K562 (cell line): ENCODE data around the gene KCNJ5. TPM values are rescaled to one million over a fixed set of nuclear protein-coding genes. Genes with fewer than 3 reads are reported as not detected.

Source experiments
- ATAC-seq: fragments of 200-7000 bp; cut with Tn5 transposase; 3 replicates; pipeline ENCODE4 v1.9.1; 2020; ENCODE audit warnings: moderate library complexity
- BruUV-seq: library from RNA; stranded (reverse); fragments of 400-500 nt; replicated peaks from 2 replicates; lab custom pipeline; 2021; lab: Mats Ljungman, UMichigan
- CTCF ChIA-PET: fragments of 300-600 bp; formaldehyde crosslinking; extraction: SDS; loops from one replicate; lab custom pipeline; 2021; ENCODE audit warnings: low intra/inter-chr PET ratio; lab: Yijun Ruan, JAX
- POLR2A ChIA-PET: fragments of 300-600, 350-650 bp; sonication (Branson Sonifier 250); formaldehyde crosslinking; extraction: SDS; loops from one replicate; lab custom pipeline; 2021; ENCODE audit warnings: antibody characterized with exemption, inconsistent platforms; lab: Yijun Ruan, JAX
- DNase-seq, 4 experiments: peaks; one replicate each; pipeline versions ENCODE4 v3.0.0 to v3.0.0-alpha.2; 2011 to 2018; ENCODE audit warnings: low spot score in 3 of 4, mixed read lengths in 3 of 4; ENCODE audit errors: extremely low read depth in 1 of 4
- FAIRE-seq: peaks from 2 replicates; lab custom pipeline; 2011; peaks lifted over from hg19 to GRCh38; lab: Jason Lieb, UNC
- H2AFZ ChIP-seq: 2 replicates; pipeline ENCODE4 v1.6.0; 2011; ENCODE audit warnings: low read depth, low read length, control low read depth, inconsistent platforms
- H3K27ac ChIP-seq: fragments of 200-600 bp; 3 replicates; pipeline ENCODE4 v1.8.0; 2011; ENCODE audit warnings: low read depth, mild to moderate bottlenecking, control low read depth, inconsistent platforms, low read length, moderate library complexity, mixed read lengths; ENCODE audit errors: extremely low read depth
- H3K27me3 ChIP-seq, 2 experiments: fragments of 300-600 bp in 1 of 2; 2 replicates in 1 of 2; 3 replicates in 1 of 2; pipeline versions ENCODE4 v1.6.0 to v1.8.0; 2011; ENCODE audit warnings: inconsistent platforms in 2 of 2, low read length in 2 of 2, mild to moderate bottlenecking in 1 of 2, mixed read lengths in 1 of 2, moderate library complexity in 1 of 2; ENCODE audit not compliant: control insufficient read depth in 2 of 2, insufficient read depth in 2 of 2
- H3K36me3 ChIP-seq: fragments of 300-600 bp; 3 replicates; pipeline ENCODE4 v1.8.0; 2011; ENCODE audit warnings: mild to moderate bottlenecking, low read length, inconsistent platforms; ENCODE audit not compliant: control insufficient read depth, insufficient read depth
- H3K4me1 ChIP-seq, 2 experiments: fragments of 200-600 bp in 1 of 2; replicated peaks in 1 of 2; 2 replicates in 1 of 2; 3 replicates in 1 of 2; pipeline versions ENCODE4 v1.5.1 to v1.8.0; 2011; ENCODE audit warnings: inconsistent platforms in 2 of 2, low read length in 2 of 2, mild to moderate bottlenecking in 1 of 2, mixed read lengths in 1 of 2, moderate library complexity in 1 of 2; ENCODE audit not compliant: control insufficient read depth in 2 of 2, insufficient read depth in 2 of 2
- H3K4me2 ChIP-seq: 2 replicates; pipeline ENCODE4 v1.6.1; 2011; ENCODE audit warnings: low read length, control low read depth, inconsistent platforms, mixed read lengths; ENCODE audit not compliant: insufficient read depth
- H3K4me3 ChIP-seq: fragments of 200-600 bp; sonication (generic), shearing (Covaris generic); 2 replicates; pipeline ENCODE4 v1.5.1; 2016; ENCODE audit warnings: control low read depth, inconsistent platforms
- H3K79me2 ChIP-seq: fragments of 200-600 bp; 3 replicates; pipeline ENCODE4 v1.8.0; 2011; ENCODE audit warnings: low read length, inconsistent platforms; ENCODE audit not compliant: control insufficient read depth, insufficient read depth
- H3K9ac ChIP-seq, 2 experiments: 2 replicates each; pipeline versions ENCODE4 v1.6.0 to v1.6.1; 2011; ENCODE audit warnings: low read depth in 2 of 2, low read length in 2 of 2, control low read depth in 1 of 2, inconsistent platforms in 1 of 2, mild to moderate bottlenecking in 1 of 2, mixed read lengths in 1 of 2; ENCODE audit not compliant: insufficient read depth in 1 of 2
- H3K9me1 ChIP-seq: one replicate; pipeline ENCODE4 v1.6.0; 2011; ENCODE audit warnings: inconsistent platforms, mild to moderate bottlenecking, low read length, moderate library complexity; ENCODE audit not compliant: control insufficient read depth, insufficient read depth
- H3K9me3 ChIP-seq: replicated peaks from 2 replicates; pipeline ENCODE4 v1.5.1; 2011; ENCODE audit warnings: low read depth, low read length, inconsistent platforms; ENCODE audit not compliant: control insufficient read depth, insufficient read depth
- H4K20me1 ChIP-seq: replicated peaks from 2 replicates; pipeline ENCODE4 v1.6.1; 2011; ENCODE audit warnings: low read length, inconsistent platforms, mixed read lengths; ENCODE audit not compliant: control insufficient read depth, insufficient read depth
- ARNT ChIP-seq, 2 experiments: fragments of 450-650 bp; IDR thresholded peaks; 2 replicates each; pipeline ENCODE4 v1.6.1; 2016; ENCODE audit warnings: mild to moderate bottlenecking in 1 of 2
- BCL6 ChIP-seq: fragments of 250-450 bp; sonication (Bioruptor Pico); IDR thresholded peaks from 2 replicates; pipeline ENCODE4 v1.4.0; 2020
- CBX2 ChIP-seq: fragments of 200-600 bp; sonication (generic); IDR thresholded peaks from one replicate; pipeline ENCODE4 v1.6.1; 2012; ENCODE audit warnings: mild to moderate bottlenecking, low read length, inconsistent platforms; ENCODE audit not compliant: insufficient read depth, poor library complexity, severe bottlenecking
- CEBPG ChIP-seq, 3 experiments: fragments of 200-800 bp in 1 of 3; sonication (Bioruptor generic) in 1 of 3; sonication (generic) in 1 of 3; formaldehyde crosslinking in 1 of 3; IDR thresholded peaks in 2 of 3; conservative IDR thresholded peaks in 1 of 3; 2 replicates each; pipeline versions ENCODE4 v1.6.1 to v1.8.0; 2016 to 2022; ENCODE audit warnings: missing compliant biosample characterization in 2 of 3, missing genetic modification characterization in 2 of 3, mild to moderate bottlenecking in 1 of 3, missing genetic modification reagents in 1 of 3
- DIDO1 ChIP-seq: fragments of 450-650 bp; IDR thresholded peaks from 2 replicates; pipeline ENCODE4 v1.6.1; 2016; ENCODE audit warnings: low read depth, missing biosample characterization, missing genetic modification characterization
- HDAC8 ChIP-seq: fragments of 450-650 bp; IDR thresholded peaks from 2 replicates; pipeline ENCODE4 v1.6.1; 2016; ENCODE audit warnings: mild to moderate bottlenecking, missing genetic modification characterization, moderate library complexity, missing compliant biosample characterization
- RBBP5 ChIP-seq: fragments of 200-600 bp; sonication (generic); IDR thresholded peaks from 2 replicates; pipeline ENCODE4 v1.6.1; 2012; ENCODE audit warnings: borderline replicate concordance, mild to moderate bottlenecking, low read length, control low read depth, inconsistent platforms; ENCODE audit not compliant: insufficient read depth, poor library complexity, severe bottlenecking
- RBFOX2 ChIP-seq: fragments of 200-400 bp; formaldehyde crosslinking; IDR thresholded peaks from 2 replicates; pipeline ENCODE4 v1.6.1; 2017; ENCODE audit warnings: low read depth, mild to moderate bottlenecking, low read length, moderate library complexity
- SRSF1 ChIP-seq: fragments of 200-400 bp; formaldehyde crosslinking; IDR thresholded peaks from 2 replicates; pipeline ENCODE4 v1.6.1; 2017; ENCODE audit warnings: mild to moderate bottlenecking, low read depth, low read length, moderate library complexity
- ZNF785 ChIP-seq: fragments of 250-450 bp; sonication (Bioruptor Pico); IDR thresholded peaks from 2 replicates; pipeline ENCODE4 v1.4.0; 2020; ENCODE audit warnings: mild to moderate bottlenecking
- ZZZ3 ChIP-seq: fragments of 450-650 bp; IDR thresholded peaks from 2 replicates; pipeline ENCODE4 v1.6.1; 2016; ENCODE audit warnings: antibody characterized with exemption, mild to moderate bottlenecking, moderate library complexity
- WGBS: fragments of 100-300 bp; shearing (Covaris generic); methylation state at CpG from one replicate; pipeline ENCODE4 v1.1.6; 2016; ENCODE audit warnings: low coverage, mixed read lengths; ENCODE audit not compliant: insufficient coverage; ENCODE audit errors: missing lambda C conversion rate; 5-methylcytosine and 5-hydroxymethylcytosine counted together
- in situ Hi-C: fragments of 300-500 bp; cut with MboI; formaldehyde crosslinking; loops from 4 replicates; pipeline ENCODE4 v1.15.0; 2018; ENCODE audit warnings: inconsistent platforms, mixed read lengths
- intact Hi-C: fragments of 100-400 bp; cut with micrococcal nuclease; formaldehyde crosslinking; loops from 2 replicates; pipeline ENCODE4 v1.14.2; 2022
- polyA plus RNA-seq, 8 experiments: library from polyadenylated mRNA; depleted of rRNA in 4 of 8; stranded (reverse) in 5 of 8; unstranded in 3 of 8; fragments of >200 nt; fragmentation: Nextera tagmentation in 2 of 8; fragmentation: Illumina TruSeq in 1 of 8; extraction: Ambion mirVana in 2 of 8; extraction: Trizol in 1 of 8; gene quantifications; 2 replicates each; pipeline versions ENCODE4 v1.2.1 to v1.2.3, GENCODE V29; 2011 to 2014; ENCODE audit warnings: inconsistent platforms in 1 of 8, missing spikeins in 1 of 8
- total RNA-seq, 7 experiments: library from RNA; depleted of rRNA in 6 of 7; stranded (reverse); fragments of >200 nt in 6 of 7; fragmentation: Illumina TruSeq in 2 of 7; extraction: Trizol in 2 of 7; gene quantifications; 2 replicates each; pipeline versions ENCODE4 v1.2.1 to v1.2.3, GENCODE V29; 2011 to 2021; ENCODE audit warnings: low replicate concordance in 1 of 7
- TF ChIP-seq, protein P1 (sequence below): sonication (generic); formaldehyde crosslinking; IDR thresholded peaks from 2 replicates; pipeline ENCODE4 v1.8.1; 2022; ENCODE audit warnings: missing genetic modification reagents
- TF ChIP-seq, protein P2 (sequence below): fragments of 200-800 bp; sonication (Bioruptor generic); IDR thresholded peaks from 2 replicates; pipeline ENCODE4 v1.6.1; 2017; ENCODE audit warnings: missing genetic modification characterization, missing compliant biosample characterization

Gene KCNJ5
- total and polyA plus RNA-seq, 9 of the 15 experiments (the other 6 are each of a cell fraction or from before 2014, with no cell fraction given), result 0.04 TPM; not detected in 8

DNA sequence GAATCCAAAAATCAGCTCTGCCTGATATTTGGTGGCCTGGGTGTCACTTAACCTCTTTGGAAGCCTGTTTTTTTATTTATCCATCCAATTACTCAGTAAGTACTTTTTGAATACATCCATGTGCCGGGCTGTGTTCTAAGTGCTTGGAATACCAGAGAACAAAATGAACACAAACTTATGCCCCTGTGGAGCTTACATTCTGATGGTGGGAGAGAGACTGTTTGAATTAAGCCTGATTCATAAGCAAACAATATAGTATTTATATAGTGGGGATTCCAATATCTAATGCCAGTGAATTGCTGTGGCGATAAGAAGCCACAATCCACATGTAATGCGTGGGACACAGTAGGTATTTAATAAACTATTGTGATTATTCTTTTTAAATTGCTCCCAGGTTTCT lies 19.4 kb downstream of the KCNJ5 start:
- Histone ChIP-seq H3K27ac (no peak overlapping the region), H3K4me2 (no peak overlapping the region), H3K4me1 (no peaks in the 10 kb centered on the region), H4K20me1 (no peaks in the 10 kb centered on the region; the same call in 1 of the 2 replicates), H3K4me3 (no peak overlapping the region), H3K79me2 (no peaks in the 10 kb centered on the region), H3K27me3 (peaks cover 0 to 12% of the 10 kb centered on the region in 2 experiments; a peak in 3 of 5 replicates), H3K9me3 (no peaks in the 10 kb centered on the region), H2AFZ (no peak overlapping the region), H3K36me3 (no peaks in the 10 kb centered on the region), H3K9me1 (no peaks in the 10 kb centered on the region), H3K9ac (no peak overlapping the region)
- WGBS, result 0% methylated on average over 3 of the region's 3 CpGs
- ATAC-seq (no peak), FAIRE-seq (no peak), DNase-seq (no peak)
- in situ Hi-C loops, result no loop called here
- no peak for TF ChIP-seq HDAC8
- no peak for TF ChIP-seq RBBP5
- TF ChIP-seq ARNT (IDR thresholded peaks at IDR 0.05), result no peak
- TF ChIP-seq CEBPG (CRISPR knock-in tag; IDR thresholded peaks at IDR 0.05), result no peak
- TF ChIP-seq CEBPG (tag; conservative IDR thresholded peaks at IDR 0.05 in 1 of 2, IDR thresholded peaks at IDR 0.05 in 1 of 2), result no peak
- TF ChIP-seq ZNF785 (CRISPR knock-in tag), result no peak
- TF ChIP-seq BCL6 (CRISPR knock-in tag), result no peak
- TF ChIP-seq CBX2, result no peak
- no peak for TF ChIP-seq RBFOX2
- TF ChIP-seq, protein P1, sequence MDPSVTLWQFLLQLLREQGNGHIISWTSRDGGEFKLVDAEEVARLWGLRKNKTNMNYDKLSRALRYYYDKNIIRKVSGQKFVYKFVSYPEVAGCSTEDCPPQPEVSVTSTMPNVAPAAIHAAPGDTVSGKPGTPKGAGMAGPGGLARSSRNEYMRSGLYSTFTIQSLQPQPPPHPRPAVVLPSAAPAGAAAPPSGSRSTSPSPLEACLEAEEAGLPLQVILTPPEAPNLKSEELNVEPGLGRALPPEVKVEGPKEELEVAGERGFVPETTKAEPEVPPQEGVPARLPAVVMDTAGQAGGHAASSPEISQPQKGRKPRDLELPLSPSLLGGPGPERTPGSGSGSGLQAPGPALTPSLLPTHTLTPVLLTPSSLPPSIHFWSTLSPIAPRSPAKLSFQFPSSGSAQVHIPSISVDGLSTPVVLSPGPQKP, result no peak
- no peak for TF ChIP-seq SRSF1
- TF ChIP-seq, protein P2, sequence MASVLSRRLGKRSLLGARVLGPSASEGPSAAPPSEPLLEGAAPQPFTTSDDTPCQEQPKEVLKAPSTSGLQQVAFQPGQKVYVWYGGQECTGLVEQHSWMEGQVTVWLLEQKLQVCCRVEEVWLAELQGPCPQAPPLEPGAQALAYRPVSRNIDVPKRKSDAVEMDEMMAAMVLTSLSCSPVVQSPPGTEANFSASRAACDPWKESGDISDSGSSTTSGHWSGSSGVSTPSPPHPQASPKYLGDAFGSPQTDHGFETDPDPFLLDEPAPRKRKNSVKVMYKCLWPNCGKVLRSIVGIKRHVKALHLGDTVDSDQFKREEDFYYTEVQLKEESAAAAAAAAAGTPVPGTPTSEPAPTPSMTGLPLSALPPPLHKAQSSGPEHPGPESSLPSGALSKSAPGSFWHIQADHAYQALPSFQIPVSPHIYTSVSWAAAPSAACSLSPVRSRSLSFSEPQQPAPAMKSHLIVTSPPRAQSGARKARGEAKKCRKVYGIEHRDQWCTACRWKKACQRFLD, result no peak
- TF ChIP-seq ZZZ3, result no peak
- TF ChIP-seq DIDO1 (tag), result no peak
- ChIA-PET CTCF (no interaction called here), POLR2A (interaction anchor here (0.7 kb wide), 1 partner anchor 24 kb away, joined by 3 read pairs; no protein-coding TSS in a partner anchor)
- intact Hi-C loops, result no loop called here
- BruUV-seq, result no TSS peak
